Breast epithelium (tissue), 3 donors: ENCODE results near the gene GID4.

ENCODE experiments used
- POLR2A ChIP-seq: fragments of 450-650 bp; IDR thresholded peaks from one replicate; pipeline ENCODE4 v1.6.1; 2016; ENCODE audit warnings: antibody characterized with exemption, mild to moderate bottlenecking, moderate library complexity
- TF ChIP-seq, protein P1 (sequence below), 3 donors: fragments of 450-650 bp; IDR thresholded peaks; one replicate each; pipeline ENCODE4 v1.5.1; 2016 to 2017; ENCODE audit warnings: antibody characterized with exemption in 3 of 3, mild to moderate bottlenecking in 3 of 3, moderate library complexity in 3 of 3

GRCh38 chr17:18117533-18117932 lies 78.3 kb downstream of the GID4 start:
- no peak for TF ChIP-seq POLR2A
- TF ChIP-seq, protein P1, sequence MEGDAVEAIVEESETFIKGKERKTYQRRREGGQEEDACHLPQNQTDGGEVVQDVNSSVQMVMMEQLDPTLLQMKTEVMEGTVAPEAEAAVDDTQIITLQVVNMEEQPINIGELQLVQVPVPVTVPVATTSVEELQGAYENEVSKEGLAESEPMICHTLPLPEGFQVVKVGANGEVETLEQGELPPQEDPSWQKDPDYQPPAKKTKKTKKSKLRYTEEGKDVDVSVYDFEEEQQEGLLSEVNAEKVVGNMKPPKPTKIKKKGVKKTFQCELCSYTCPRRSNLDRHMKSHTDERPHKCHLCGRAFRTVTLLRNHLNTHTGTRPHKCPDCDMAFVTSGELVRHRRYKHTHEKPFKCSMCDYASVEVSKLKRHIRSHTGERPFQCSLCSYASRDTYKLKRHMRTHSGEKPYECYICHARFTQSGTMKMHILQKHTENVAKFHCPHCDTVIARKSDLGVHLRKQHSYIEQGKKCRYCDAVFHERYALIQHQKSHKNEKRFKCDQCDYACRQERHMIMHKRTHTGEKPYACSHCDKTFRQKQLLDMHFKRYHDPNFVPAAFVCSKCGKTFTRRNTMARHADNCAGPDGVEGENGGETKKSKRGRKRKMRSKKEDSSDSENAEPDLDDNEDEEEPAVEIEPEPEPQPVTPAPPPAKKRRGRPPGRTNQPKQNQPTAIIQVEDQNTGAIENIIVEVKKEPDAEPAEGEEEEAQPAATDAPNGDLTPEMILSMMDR (IDR thresholded peaks at IDR 0.05) = no peak
